GM12801 (cell line): ENCODE results near the gene XBP1.

Experiments
- TF ChIP-seq, protein P1 (sequence below): IDR thresholded peaks from one replicate; pipeline ENCODE4 v1.5.1; 2011; ENCODE audit warnings: control low read depth; ENCODE audit not compliant: insufficient read length; ENCODE audit errors: extremely low read depth

The XBP1 gene

DNA sequence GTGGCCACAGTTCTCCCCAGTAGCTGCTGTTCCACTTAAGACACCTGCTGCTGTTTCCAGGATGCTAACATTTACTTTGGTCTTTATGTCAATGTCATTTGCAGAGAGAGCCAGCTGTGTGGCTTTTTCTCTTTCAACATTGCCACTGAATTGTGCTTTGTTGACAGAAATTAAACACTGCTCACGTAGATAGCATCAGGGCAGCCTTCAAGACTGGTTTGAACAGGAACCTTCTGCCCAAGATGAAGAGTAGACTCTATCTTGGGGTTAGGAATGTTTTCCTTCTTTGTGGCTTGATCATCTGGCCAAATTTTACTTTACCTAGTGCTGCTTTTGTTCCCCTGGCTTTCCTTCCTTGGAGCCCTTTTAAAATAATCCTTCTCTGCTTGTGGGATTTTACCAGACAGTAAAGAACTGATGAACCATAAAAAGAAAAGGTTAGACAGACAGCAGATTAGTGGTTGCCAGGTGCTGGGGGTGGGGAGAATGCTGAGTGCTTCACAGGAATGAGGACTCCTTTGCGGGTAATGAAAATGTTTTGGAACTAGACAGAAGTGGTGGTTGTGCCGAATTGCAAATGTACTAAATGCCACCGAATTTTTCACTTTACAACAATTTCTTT, 22.7 kb upstream of the XBP1 start:
- TF ChIP-seq, protein P1, sequence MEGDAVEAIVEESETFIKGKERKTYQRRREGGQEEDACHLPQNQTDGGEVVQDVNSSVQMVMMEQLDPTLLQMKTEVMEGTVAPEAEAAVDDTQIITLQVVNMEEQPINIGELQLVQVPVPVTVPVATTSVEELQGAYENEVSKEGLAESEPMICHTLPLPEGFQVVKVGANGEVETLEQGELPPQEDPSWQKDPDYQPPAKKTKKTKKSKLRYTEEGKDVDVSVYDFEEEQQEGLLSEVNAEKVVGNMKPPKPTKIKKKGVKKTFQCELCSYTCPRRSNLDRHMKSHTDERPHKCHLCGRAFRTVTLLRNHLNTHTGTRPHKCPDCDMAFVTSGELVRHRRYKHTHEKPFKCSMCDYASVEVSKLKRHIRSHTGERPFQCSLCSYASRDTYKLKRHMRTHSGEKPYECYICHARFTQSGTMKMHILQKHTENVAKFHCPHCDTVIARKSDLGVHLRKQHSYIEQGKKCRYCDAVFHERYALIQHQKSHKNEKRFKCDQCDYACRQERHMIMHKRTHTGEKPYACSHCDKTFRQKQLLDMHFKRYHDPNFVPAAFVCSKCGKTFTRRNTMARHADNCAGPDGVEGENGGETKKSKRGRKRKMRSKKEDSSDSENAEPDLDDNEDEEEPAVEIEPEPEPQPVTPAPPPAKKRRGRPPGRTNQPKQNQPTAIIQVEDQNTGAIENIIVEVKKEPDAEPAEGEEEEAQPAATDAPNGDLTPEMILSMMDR, result no peak

DNA sequence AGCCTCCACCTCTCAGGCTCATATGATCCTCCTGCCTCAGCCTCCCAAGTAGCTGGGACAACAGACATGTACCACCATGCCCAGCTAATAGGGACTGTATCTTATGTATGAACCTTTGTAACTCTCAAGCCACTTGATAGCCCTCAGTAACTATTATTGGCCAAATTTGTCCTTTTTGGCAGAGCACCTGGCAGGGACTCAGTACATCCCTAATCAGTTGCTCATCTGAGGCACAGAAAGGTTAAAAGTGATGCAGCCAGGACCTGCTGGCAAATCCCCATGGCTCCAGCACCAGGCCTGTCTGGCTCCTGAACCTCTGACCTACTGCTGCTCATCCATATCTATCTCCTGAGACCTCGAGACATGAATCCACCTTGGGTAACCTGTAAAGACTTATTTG, 21.1 kb upstream of the XBP1 start:
- TF ChIP-seq, protein P1, result no peak

- TF ChIP-seq, protein P1, result no peak
Measured at GRCh38 chr22:28820885-28821284, 20.5 kb upstream of the XBP1 start.

- TF ChIP-seq, protein P1, result no peak
Measured at GRCh38 chr22:28819253-28820096, 19.1 kb upstream of the XBP1 start.

DNA sequence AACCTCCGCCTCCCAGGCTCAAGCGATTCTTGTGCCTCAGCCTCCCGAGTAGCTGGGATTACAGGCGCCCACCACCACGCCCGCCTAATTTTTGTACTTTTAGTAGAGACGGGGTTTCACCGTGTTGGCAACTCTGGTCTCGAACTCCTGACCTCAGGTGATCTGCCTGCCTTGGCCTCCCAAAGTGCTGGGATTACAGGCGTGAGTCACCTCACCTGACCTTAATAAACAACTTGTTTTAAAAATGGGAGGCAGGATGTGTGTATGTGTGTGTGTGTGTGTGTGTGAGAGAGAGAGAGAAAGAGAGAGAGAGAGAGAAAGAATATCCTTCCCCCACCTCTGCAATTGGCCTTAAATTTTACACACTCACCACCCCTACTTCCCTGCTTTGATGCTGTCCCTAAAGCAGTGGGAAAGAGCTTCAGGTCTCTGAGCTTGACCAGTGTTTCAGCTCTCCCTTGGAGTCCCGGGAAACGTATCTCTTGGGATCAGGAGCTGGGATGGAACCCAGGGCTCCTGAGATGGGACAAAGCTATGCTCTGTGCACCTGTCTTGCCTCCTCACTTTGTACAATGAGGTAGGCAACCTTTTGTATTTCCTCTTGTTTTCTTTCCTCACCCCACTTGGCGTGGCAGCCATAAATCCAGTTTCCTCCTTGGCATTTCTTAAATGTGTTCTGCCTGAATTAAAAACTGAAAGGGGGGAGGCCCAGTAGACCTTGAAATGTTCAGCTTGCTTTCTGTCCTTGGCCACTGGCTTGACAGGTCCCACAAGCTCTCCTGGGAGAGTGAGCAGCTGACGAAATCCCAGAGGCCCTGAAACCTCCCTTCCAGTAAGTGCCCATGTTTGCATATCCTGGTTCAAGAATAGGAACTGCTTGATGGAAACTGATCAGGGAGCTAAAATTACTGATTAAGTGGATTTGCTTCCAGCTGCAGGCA, 17.8 kb upstream of the XBP1 start:
- TF ChIP-seq, protein P1, result no peak

DNA sequence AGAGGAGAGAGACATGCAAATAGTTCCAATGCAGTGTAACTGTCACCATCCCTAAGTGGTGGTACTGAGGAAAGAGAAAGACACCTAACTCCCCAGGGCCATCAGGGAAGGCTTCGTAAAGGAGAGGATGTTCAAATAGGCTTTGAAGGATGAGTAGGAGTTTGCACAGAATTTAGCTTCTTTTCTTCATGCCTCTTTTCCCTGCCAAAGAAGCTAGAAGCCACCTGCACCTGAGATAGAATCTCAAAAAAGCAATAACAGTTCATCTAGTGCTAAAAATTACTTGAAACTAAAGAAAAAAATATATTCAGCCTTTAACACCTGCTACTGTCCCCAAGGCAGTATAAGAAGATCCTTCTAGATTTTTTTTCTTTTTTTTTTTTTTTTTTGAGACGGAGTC, 16.7 kb upstream of the XBP1 start:
- TF ChIP-seq, protein P1, result no peak

DNA sequence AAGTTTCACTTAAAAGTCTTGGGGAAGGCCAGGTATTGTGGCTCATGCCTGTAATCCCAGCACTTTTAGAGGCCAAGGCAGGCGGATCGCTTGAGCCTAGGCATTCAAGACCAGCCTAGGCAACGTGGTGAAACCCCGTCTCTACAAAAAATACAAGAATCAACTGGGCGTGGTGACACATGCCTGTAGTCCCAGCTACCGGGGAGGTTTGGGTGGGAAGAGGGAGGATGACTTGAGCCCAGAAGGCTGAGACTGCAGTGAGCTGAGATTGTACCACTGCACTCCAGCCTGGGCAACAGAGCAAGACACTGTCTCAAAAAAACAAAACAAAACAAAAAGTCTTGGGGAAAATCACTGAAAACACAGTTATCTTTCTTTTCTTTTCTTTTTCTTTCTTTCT, 15.4 kb upstream of the XBP1 start:
- TF ChIP-seq, protein P1, result no peak
